GM21360 (cell line): ENCODE data around the gene MRPS23.
A peak's percentile ranks its signal among the peaks of the same experiment; 100 is the strongest.

Experiments
- ATAC-seq: cut with Tn5 transposase; IDR thresholded peaks from one replicate; pipeline ENCODE4 v1.9.1; 2021; ENCODE audit warnings: mild to moderate bottlenecking, moderate library complexity; ENCODE audit not compliant: unreplicated experiment

MRPS23 gene

DNA sequence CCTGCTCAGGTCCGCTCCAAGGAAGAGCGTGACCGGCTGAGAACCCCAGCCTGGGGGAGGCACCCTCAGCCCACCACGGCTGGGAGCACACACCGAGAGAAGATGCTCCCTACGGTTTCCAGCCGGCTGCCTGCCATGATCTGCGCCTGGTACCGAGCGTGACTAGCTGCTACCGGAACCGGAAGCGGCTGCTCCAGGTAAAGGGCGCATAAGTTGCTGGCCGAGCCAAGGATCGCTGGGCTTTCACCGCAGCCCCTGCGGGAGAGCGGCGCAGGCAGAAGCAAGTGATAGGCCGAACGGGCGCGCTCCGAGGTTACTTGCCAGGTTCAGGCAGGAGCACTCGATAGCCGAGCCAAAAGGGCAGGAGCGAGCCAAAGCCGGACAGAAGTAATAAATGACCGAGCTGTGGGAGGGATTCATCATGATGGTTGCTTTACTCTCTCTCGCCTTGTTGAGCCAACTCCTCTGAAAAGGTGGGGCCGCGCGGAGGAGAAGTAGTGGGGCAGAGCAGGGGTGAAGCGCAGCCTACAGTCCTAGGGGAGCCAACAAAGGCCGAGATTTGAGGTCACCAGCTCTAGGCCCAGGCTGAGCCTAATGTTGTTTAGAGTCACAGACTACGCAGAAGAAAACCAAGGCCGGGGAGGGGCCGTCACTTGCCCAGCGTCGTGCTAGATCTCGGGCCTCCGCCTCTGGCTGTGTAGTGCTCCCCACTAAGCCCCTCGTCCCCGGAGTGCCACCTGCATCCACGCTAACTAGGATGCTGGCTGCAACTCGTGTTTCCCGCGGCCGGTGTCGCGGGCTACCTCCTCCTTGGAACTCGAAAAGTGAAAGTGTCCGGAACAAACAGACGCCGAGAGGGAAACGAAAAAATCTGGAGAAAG lies at the start of gene MRPS23:
MRPS23 (minus strand) TSS at position 171 of the 881 bp plus-strand sequence; CDS start at position 137, 34 bp downstream.
- ATAC-seq: peak; percentile 96

DNA sequence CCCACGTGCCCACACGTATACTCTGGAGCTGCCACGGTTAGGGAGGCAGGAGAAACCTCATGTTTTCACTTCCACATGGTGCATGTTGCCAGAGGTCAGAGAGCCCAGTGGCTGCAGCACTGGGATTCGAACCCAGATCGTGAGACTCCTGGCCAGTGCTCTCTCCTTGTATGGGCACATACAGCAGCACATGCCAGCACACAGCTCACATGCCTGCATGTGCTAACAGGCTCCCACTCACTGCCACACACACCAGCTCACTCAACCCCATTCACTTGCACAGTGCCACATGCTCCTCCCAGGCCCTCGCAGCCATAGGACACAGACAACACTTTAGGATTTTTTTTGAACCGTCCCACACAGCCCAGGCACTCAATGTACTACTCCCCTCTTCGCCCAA lies 49.5 kb upstream of the MRPS23 start:
- ATAC-seq: no peak

GRCh38 chr17:57898487-57899311 lies 48.9 kb upstream of the MRPS23 start:
- ATAC-seq: no peak

GRCh38 chr17:57895382-57896060 lies 45.7 kb upstream of the MRPS23 start:
- no peak for ATAC-seq

DNA sequence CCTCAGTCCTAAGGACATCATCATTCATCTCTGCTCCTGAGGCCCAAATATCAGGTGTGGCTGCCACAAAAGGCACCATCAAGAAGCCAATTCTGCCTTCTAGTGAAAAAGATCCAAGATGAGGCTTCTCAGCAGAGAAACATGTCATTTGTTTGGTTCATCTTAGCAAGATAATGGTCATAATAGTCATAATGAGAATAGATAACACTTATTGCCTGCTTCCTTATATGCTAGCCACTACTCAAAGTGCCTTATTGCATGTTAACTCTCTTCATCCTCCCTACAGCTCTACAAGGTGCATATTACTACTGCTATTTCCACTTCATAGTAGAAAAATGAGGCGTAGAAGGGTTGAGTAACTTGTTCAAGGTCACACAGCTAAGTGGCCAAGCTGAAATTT lies 45.0 kb upstream of the MRPS23 start:
- ATAC-seq: no peak

DNA sequence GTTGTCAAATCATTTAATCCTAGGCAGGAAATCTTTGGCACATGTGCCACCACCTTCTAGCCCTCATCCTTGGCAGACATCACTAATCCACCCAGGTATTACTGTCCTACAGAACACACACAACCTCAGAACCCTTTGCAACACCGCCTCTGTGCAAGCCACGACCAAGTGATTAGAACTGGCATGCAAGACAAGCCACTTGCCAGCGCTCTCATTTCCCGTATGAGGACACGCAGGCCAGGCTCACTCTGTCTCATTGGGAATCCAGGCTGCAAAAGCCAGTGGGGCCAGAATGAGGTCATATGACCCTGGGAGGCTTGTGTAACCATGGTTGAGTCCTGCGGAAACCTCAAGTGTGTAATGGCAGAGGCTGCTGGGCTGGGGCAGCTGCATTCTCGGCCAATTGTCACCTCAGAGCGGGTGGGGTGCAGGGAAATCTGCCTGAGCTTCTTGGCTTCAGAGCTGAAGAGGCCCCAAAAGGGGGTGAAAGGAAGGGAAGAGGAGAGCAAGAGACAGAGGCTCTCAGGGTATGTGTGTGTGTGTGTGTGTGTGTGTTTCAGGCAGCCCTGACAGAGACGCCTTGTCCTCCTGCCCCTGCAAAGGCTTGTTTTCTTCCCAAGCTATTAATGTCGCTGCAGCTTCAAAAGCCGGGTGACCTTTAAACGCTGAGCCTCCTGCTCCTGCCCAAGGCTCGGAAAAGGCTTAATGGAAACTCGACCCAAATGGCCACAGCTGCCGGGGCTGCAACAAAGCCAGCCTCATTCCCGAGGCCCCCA lies 43.2 kb upstream of the MRPS23 start:
- no peak for ATAC-seq

DNA sequence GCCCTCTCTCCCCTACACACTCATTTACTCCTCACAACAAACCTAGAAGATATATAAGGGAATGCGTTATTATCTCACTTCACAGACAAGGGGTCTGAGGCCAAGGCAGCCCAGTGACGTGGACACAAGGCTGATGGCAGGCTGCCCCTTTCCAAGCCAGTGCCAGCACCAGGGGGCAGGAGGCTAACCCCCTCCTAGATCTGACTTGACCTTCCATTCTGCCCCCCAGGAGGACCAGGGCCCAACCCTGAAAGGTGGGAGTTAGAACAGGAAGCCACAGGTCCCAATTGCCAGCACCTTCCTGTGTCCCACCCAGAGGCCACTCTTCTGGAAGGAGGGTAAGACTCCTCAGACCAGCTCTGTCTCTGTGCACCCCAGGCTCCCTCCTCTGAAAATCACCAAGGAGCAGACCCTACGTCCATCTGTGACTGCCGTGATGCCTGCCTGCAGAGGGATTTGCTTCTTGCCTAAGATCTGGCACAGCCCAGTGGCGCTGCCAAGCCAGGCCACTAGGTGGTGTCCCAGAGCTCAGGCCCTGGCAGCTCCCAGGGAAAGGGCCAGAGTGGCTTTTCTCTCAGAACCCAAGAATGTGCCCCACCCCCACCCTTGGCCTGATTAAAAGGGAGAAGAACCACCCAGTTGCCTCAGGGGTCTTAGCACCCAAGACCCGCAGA lies 42.4 kb upstream of the MRPS23 start:
- ATAC-seq: no peak

- ATAC-seq: no peak
Measured at GRCh38 chr17:57890857-57891232, 41.0 kb upstream of the MRPS23 start.

- ATAC-seq: no peak
Measured at GRCh38 chr17:57889892-57890856, 40.3 kb upstream of the MRPS23 start.

DNA sequence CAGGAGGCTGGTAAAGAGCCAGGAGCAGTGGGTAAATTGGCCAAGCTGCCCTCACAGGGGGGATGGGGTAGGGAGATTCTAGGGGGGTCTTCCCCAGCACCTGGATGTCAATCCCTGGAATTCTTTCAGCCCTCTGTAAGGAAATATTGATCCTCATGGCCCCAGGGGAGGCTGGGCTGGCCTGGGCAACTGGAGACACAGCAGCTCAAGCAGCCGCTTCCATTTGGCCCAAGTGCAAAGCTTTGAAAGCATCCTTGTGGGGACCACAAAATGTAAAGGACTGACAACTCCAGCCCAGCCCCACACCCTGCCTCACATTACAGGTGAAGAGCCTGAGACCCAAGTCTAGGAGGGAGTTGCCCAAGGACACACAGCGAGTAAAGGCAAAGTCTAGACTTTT lies 39.4 kb upstream of the MRPS23 start:
- ATAC-seq: no peak

DNA sequence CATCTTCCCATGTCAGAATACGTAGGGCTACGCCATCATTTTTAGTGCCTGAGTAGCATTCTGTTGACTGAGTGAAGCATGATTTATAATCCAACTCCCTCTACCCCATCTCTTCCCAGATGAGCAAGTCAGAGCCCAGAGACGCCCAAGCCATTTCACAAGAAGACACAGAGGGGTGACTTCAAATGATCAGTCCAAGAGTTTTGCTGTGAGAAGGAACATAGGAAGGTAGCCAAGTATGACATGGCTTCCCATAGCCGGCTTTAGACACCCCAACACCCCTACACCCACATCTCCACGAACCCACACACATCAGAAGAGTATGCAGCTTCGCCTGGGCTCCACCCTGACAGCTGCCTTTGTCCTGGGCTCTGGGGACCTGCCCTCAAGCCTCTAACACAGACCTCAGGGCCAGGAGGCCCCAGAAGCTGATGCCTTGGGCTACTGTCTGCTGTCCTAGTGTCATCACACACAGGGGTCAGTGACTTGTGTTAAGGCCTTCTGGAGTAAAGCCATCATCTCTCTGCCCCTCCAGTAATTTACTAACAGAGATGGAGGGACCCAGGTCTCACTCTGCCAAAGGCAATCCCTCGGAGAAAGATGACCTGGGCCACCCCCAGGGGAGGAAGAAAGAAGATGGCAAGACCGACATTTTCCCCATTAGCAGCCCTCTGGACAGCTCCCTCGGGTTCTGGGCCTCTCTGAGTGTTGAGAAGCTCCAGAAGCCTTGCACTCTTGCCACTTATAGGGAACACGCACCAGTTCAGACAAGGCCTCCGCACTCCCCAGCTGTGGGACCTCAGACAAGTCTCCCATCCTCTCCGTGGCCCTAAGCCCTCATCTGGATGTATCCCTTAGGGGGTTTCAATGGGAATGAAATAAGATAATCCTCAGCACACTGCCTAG lies 38.7 kb upstream of the MRPS23 start:
- no peak for ATAC-seq

DNA sequence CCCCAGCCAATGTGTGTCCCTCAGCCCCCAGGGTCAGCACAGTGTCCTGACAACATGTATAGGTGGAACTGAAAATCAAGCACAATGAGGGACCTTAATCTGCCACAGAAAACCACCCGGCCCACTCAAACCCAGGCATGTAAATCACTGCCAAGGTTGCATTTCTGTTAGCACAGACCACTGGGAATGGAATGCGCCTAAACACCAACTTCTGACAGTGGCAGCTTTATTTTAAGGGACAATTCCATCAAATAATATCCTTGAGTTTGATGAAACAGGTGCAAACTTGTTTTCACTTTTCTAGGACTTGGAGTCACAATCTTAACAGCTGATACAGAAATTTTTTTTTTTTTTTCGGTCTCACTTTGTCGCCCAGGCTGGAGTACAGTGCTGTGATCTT lies 37.3 kb upstream of the MRPS23 start:
- ATAC-seq: no peak

- no peak for ATAC-seq
Measured at GRCh38 chr17:57886020-57886419, 36.2 kb upstream of the MRPS23 start.

GRCh38 chr17:57885148-57885915 lies 35.5 kb upstream of the MRPS23 start:
- ATAC-seq: no peak

DNA sequence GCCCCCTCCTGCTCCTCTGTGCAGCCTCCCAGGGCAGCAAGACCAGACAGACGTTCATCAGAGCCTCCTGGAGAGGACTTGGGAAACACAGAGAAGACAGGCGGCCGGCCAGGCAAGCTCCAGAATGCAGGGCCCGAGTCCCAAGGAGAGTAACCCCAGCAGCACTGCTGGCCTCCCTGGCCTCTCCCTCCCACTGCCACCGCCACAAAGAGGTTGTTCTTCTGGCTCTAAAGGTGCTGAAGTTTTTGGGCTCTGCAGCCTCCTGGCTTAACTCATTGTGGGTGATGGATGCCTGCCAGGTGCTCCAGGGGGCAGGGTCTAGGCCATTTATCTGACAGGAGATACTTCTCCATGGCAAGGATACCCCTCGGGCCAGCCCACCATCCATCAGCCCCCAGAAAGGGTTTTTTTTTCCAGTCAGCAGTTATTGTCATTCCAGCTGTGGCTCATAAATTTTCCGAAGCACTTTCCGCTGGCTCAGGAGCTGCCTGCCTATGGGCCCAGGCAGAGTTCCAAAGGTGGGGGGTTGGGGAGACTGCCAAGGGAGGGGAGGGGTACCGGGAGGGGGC lies 32.0 kb upstream of the MRPS23 start:
- no peak for ATAC-seq

GRCh38 chr17:57881143-57881542 lies 31.3 kb upstream of the MRPS23 start:
- ATAC-seq: no peak

- ATAC-seq: no peak
Measured at GRCh38 chr17:57880086-57880456, 30.2 kb upstream of the MRPS23 start.
